GM12878 (cell line): ENCODE data around the gene TMEM272. TPM values are rescaled to one million over a fixed set of nuclear protein-coding genes. Genes with fewer than 3 reads are reported as not detected.

ENCODE experiments used
- ATAC-seq: fragments of 200-7000 bp; cut with Tn5 transposase; 3 replicates; pipeline ENCODE4 v1.9.1; 2020; ENCODE audit warnings: mild to moderate bottlenecking, moderate library complexity
- BruUV-seq: library from RNA; stranded (reverse); fragments of 400-500 nt; replicated peaks from 2 replicates; lab custom pipeline; 2021; lab: Mats Ljungman, UMichigan
- CTCF ChIA-PET: fragments of 300-600 bp; sonication (Branson Sonifier 250); formaldehyde crosslinking; extraction: SDS; loops from one replicate; lab custom pipeline; 2021; ENCODE audit warnings: inconsistent platforms; lab: Yijun Ruan, JAX
- POLR2A ChIA-PET: fragments of 350-600 bp; formaldehyde crosslinking; extraction: SDS; loops from one replicate; lab custom pipeline; 2021; ENCODE audit warnings: inconsistent platforms; lab: Charles Lee
- RAD21 ChIA-PET: fragments of 300-600 bp; sonication (Branson Sonifier 250); formaldehyde crosslinking; loops from one replicate; lab custom pipeline; 2023; ENCODE audit warnings: antibody characterized with exemption; ENCODE audit not compliant: unreplicated experiment; lab: Charles Lee
- SMC1A ChIA-PET: fragments of 300-600 bp; sonication (Branson Sonifier 250); formaldehyde crosslinking; loops from one replicate; lab custom pipeline; 2023; ENCODE audit not compliant: unreplicated experiment, uncharacterized antibody; lab: Charles Lee
- DNase-seq: peaks from one replicate; pipeline ENCODE4 v3.0.0-alpha.2; 2011; ENCODE audit warnings: low read depth, low spot score
- FAIRE-seq: peaks from 3 replicates; lab custom pipeline; 2011; peaks lifted over from hg19 to GRCh38; lab: Jason Lieb, UNC
- H2AFZ ChIP-seq: 2 replicates; pipeline ENCODE4 v1.6.0; 2011; ENCODE audit warnings: low read depth, low read length, control low read depth; ENCODE audit not compliant: control insufficient read depth
- H3K27ac ChIP-seq: 2 replicates; pipeline ENCODE4 v1.5.1; 2011; ENCODE audit warnings: control low read depth; ENCODE audit not compliant: control insufficient read depth, insufficient read depth
- H3K27me3 ChIP-seq, 2 experiments: replicated peaks in 1 of 2; 2 replicates each; pipeline versions ENCODE4 v1.6.0 to v1.6.1; 2011; ENCODE audit warnings: low read length in 1 of 2; ENCODE audit not compliant: control insufficient read depth in 2 of 2, insufficient read depth in 2 of 2
- H3K36me3 ChIP-seq, 2 experiments: 2 replicates each; pipeline ENCODE4 v1.5.1; 2011; ENCODE audit warnings: low read length in 1 of 2; ENCODE audit not compliant: control insufficient read depth in 2 of 2, insufficient read depth in 2 of 2
- H3K4me1 ChIP-seq: 2 replicates; pipeline ENCODE4 v1.6.1; 2011; ENCODE audit warnings: mild to moderate bottlenecking, low read length, moderate library complexity, mixed read lengths; ENCODE audit not compliant: control insufficient read depth, insufficient read depth
- H3K4me2 ChIP-seq: 2 replicates; pipeline ENCODE4 v1.6.0; 2011; ENCODE audit warnings: control low read depth; ENCODE audit not compliant: control insufficient read depth, insufficient read depth
- H3K4me3 ChIP-seq: fragments of 200-600 bp; sonication (generic); 2 replicates; pipeline ENCODE4 v1.5.1; 2016
- H3K79me2 ChIP-seq: 2 replicates; pipeline ENCODE4 v1.6.0; 2011; ENCODE audit warnings: low read length; ENCODE audit not compliant: control insufficient read depth, insufficient read depth
- H3K9ac ChIP-seq: 2 replicates; pipeline ENCODE4 v1.8.0; 2011; ENCODE audit warnings: low read length, control low read depth, mixed read lengths; ENCODE audit not compliant: control insufficient read depth, insufficient read depth
- H3K9me3 ChIP-seq: replicated peaks from 3 replicates; pipeline ENCODE4 v1.5.1; 2011; ENCODE audit warnings: mild to moderate bottlenecking, low read length; ENCODE audit not compliant: control insufficient read depth, insufficient read depth
- H4K20me1 ChIP-seq: 2 replicates; pipeline ENCODE4 v1.6.0; 2011; ENCODE audit not compliant: control insufficient read depth, insufficient read depth
- ASH2L ChIP-seq: fragments of 300-600, 200-600 bp; sonication (generic); IDR thresholded peaks from 2 replicates; pipeline ENCODE4 v1.6.1; 2017; ENCODE audit warnings: low read depth, mild to moderate bottlenecking, borderline replicate concordance
- CHD4 ChIP-seq: fragments of 200-600 bp; sonication (generic); IDR thresholded peaks from 2 replicates; pipeline ENCODE4 v1.6.1; 2016; ENCODE audit warnings: mild to moderate bottlenecking
- CTCF ChIP-seq, 3 experiments: IDR thresholded peaks in 2 of 3; conservative IDR thresholded peaks in 1 of 3; 2 replicates each; pipeline ENCODE4 v1.5.1; 2011; ENCODE audit warnings: low read depth in 3 of 3, low read length in 3 of 3, mild to moderate bottlenecking in 3 of 3, control low read depth in 2 of 3, moderate library complexity in 2 of 3, inconsistent platforms in 1 of 3, mixed read lengths in 1 of 3; ENCODE audit not compliant: control insufficient read depth in 2 of 3, insufficient read depth in 1 of 3; ENCODE audit errors: extremely low read depth in 1 of 3
- FOXK2 ChIP-seq: fragments of 450-650 bp; IDR thresholded peaks from 2 replicates; pipeline ENCODE4 v1.6.1; 2017; ENCODE audit warnings: mild to moderate bottlenecking, moderate library complexity
- IKZF2 ChIP-seq, 2 experiments: fragments of 450-650 bp; IDR thresholded peaks; 2 replicates each; pipeline ENCODE4 v1.6.1; 2017; ENCODE audit warnings: mild to moderate bottlenecking in 2 of 2, moderate library complexity in 2 of 2
- MTA2 ChIP-seq: fragments of 450-650 bp; IDR thresholded peaks from 2 replicates; pipeline ENCODE4 v1.6.1; 2016; ENCODE audit warnings: low read depth, mild to moderate bottlenecking, moderate library complexity
- NFXL1 ChIP-seq: fragments of 450-650 bp; IDR thresholded peaks from 2 replicates; pipeline ENCODE4 v1.6.1; 2017; ENCODE audit warnings: antibody characterized with exemption, mild to moderate bottlenecking, borderline replicate concordance
- NKRF ChIP-seq: fragments of 450-650 bp; conservative IDR thresholded peaks from 2 replicates; pipeline ENCODE4 v1.6.1; 2017; ENCODE audit warnings: mild to moderate bottlenecking, moderate library complexity
- NR2F1 ChIP-seq: fragments of 450-650 bp; conservative IDR thresholded peaks from 2 replicates; pipeline ENCODE4 v1.6.1; 2017; ENCODE audit warnings: mild to moderate bottlenecking
- PAX5 ChIP-seq: IDR thresholded peaks from 2 replicates; pipeline ENCODE4 v1.6.1; 2011; ENCODE audit warnings: low read depth, low read length, borderline replicate concordance
- PML ChIP-seq: IDR thresholded peaks from 2 replicates; pipeline ENCODE4 v1.6.1; 2012; ENCODE audit warnings: low read length, inconsistent platforms
- RAD51 ChIP-seq: fragments of 450-650 bp; IDR thresholded peaks from 2 replicates; pipeline ENCODE4 v1.6.1; 2016; ENCODE audit warnings: moderate library complexity, mild to moderate bottlenecking, inconsistent platforms
- RB1 ChIP-seq: fragments of 450-650 bp; formaldehyde crosslinking; IDR thresholded peaks from 2 replicates; pipeline ENCODE4 v1.6.1; 2017; ENCODE audit warnings: mild to moderate bottlenecking, borderline replicate concordance
- SIX5 ChIP-seq: IDR thresholded peaks from 2 replicates; pipeline ENCODE4 v1.6.1; 2011; ENCODE audit warnings: mild to moderate bottlenecking, low read depth, low read length, moderate library complexity; ENCODE audit not compliant: severe bottlenecking
- SMAD5 ChIP-seq: IDR thresholded peaks from 2 replicates; pipeline ENCODE4 v1.6.1; 2016; ENCODE audit warnings: antibody characterized with exemption, low read depth
- SREBF2 ChIP-seq: IDR thresholded peaks from 2 replicates; pipeline ENCODE4 v1.6.1; 2012; ENCODE audit warnings: mild to moderate bottlenecking, low read length
- STAT1 ChIP-seq: fragments of 450-650 bp; conservative IDR thresholded peaks from 2 replicates; pipeline ENCODE4 v1.6.1; 2014; ENCODE audit warnings: antibody characterized with exemption, mild to moderate bottlenecking
- STAT3 ChIP-seq: IDR thresholded peaks from 2 replicates; pipeline ENCODE4 v1.6.1; 2011; ENCODE audit warnings: low read depth, low read length, improper control_type of control experiment
- WRNIP1 ChIP-seq: IDR thresholded peaks from 2 replicates; pipeline ENCODE4 v1.6.1; 2011; ENCODE audit warnings: low read depth, low read length, improper control_type of control experiment, borderline replicate concordance
- YY1 ChIP-seq: IDR thresholded peaks from 2 replicates; pipeline ENCODE4 v1.6.1; 2011; ENCODE audit warnings: low read depth, mild to moderate bottlenecking, low read length
- WGBS: methylation state at CpG from one replicate; pipeline ENCODE4 v1.1.6; 2016; ENCODE audit warnings: low lambda C conversion rate; ENCODE audit not compliant: insufficient replicate concordance, insufficient coverage; ENCODE audit errors: missing lambda C conversion rate; 5-methylcytosine and 5-hydroxymethylcytosine counted together
- in situ Hi-C: fragments of 300-500 bp; cut with MboI; formaldehyde crosslinking; loops from 9 replicates; pipeline ENCODE4 v1.14.3; 2018; ENCODE audit warnings: mixed read lengths
- intact Hi-C: fragments of 100-400 bp; cut with micrococcal nuclease; formaldehyde crosslinking; loops from one replicate; pipeline ENCODE4 v1.14.2; 2022; ENCODE audit not compliant: unreplicated experiment
- polyA plus RNA-seq, 11 experiments: library from polyadenylated mRNA; depleted of rRNA in 4 of 11; unstranded in 6 of 11; stranded (reverse) in 5 of 11; fragments of >200 nt; fragmentation: Nextera tagmentation in 4 of 11; fragmentation: Illumina TruSeq in 1 of 11; extraction: Ambion mirVana in 4 of 11; extraction: Trizol in 1 of 11; gene quantifications; 1 replicate in 1 of 11; 2 replicates in 10 of 11; pipeline versions ENCODE4 v1.2.1 to v1.2.3, GENCODE V29; 2011 to 2016; ENCODE audit warnings: inconsistent platforms in 2 of 11, missing spikeins in 2 of 11, low read depth in 1 of 11
- total RNA-seq, 4 experiments: library from RNA; depleted of rRNA in 3 of 4; stranded (reverse); fragments of >200 nt in 3 of 4; fragmentation: Illumina TruSeq in 1 of 4; extraction: Trizol in 1 of 4; gene quantifications; 2 replicates each; pipeline versions ENCODE4 v1.2.1 to v1.2.3, GENCODE V29; 2013 to 2021

TMEM272 gene
- total and polyA plus RNA-seq, 10 of the 15 experiments (the other 5 are each of a cell fraction or from before 2014, with no cell fraction given), result 0.01 to 0.04 TPM; not detected in 8

- Histone ChIP-seq H3K36me3 (no peaks in the 10 kb centered on the region), H3K9me3 (no peaks in the 10 kb centered on the region), H3K27ac (no peak overlapping the region), H3K4me3 (no peak overlapping the region), H3K4me1 (no peaks in the 10 kb centered on the region), H3K4me2 (no peak overlapping the region; the same call in 1 of the 2 replicates), H3K9ac (no peak overlapping the region), H2AFZ (peak overlapping the region; percentile 46; the same call in 1 of the 2 replicates), H3K79me2 (no peaks in the 10 kb centered on the region), H3K27me3 (peaks cover 0 to 6% of the 10 kb centered on the region in 2 experiments; a peak in 3 of 4 replicates), H4K20me1 (no peaks in the 10 kb centered on the region)
- ChIA-PET SMC1A (interaction anchor here (0.8 to 3.1 kb wide), 10 partner anchors 9 to 707 kb away, joined by 3 to 85 read pairs (median 7); no protein-coding TSS in a partner anchor), POLR2A (interaction anchor here (0.6 to 1.6 kb wide), 2 partner anchors 11 to 380 kb away, joined by 3 to 4 read pairs; partner anchors contain the start of gene INTS6), RAD21 (interaction anchor here (0.9 to 5.4 kb wide), 7 partner anchors 11 to 379 kb away, joined by 3 to 75 read pairs (median 4); no protein-coding TSS in a partner anchor), CTCF (interaction anchor here (0.9 to 6.2 kb wide), 17 partner anchors 12 to 707 kb away, joined by 3 to 180 read pairs (median 5); no protein-coding TSS in a partner anchor)
- no TSS peak for BruUV-seq
- intact Hi-C loops (loop anchor here (1.0 kb wide), 1 partner anchor 17 kb away; no protein-coding TSS in a partner anchor), in situ Hi-C loops (no loop called here)
- DNase-seq (no peak), ATAC-seq (peak; percentile 97), FAIRE-seq (peak; percentile 38)
- 28% methylated on average over 6 of the region's 6 CpGs for WGBS
- TF ChIP-seq IKZF2 (IDR thresholded peaks at IDR 0.05) (no peak), RAD51 (no peak), FOXK2 (no peak), SREBF2 (no peak), NKRF (no peak), CTCF (IDR thresholded peaks at IDR 0.05 in 2 of 3, conservative IDR thresholded peaks at IDR 0.05 in 1 of 3; ENCODE audit: control insufficient read depth in 2 of 3, extremely low read depth in 1 of 3, insufficient read depth in 1 of 3, low read depth in 3 of 3, low read length in 3 of 3) (peak; percentile 44 to 75 (median 56)), NR2F1 (0 out of 2 replicates have a peak, but pooled peaks have one; percentile 14), SIX5 (no peak), WRNIP1 (no peak), NFXL1 (no peak), CHD4 (no peak), RB1 (no peak), YY1 (peak; percentile 76; the same call in 1 of the 2 replicates), STAT3 (no peak), MTA2 (no peak), PML (no peak), ASH2L (no peak), STAT1 (no peak), SMAD5 (no peak), PAX5 (no peak)
Measured at GRCh38 chr13:51832471-51833152, 12.4 kb downstream of the TMEM272 start.
